ENCODE measurements around the gene SLC6A3. TPM values are rescaled to one million over a fixed set of nuclear protein-coding genes. Genes with fewer than 3 reads are reported as not detected.
A peak's percentile ranks its signal among the peaks of the same experiment; 100 is the strongest.

Gene SLC6A3
- total RNA-seq, 1 experiment from 2014 or later, result not detected

DNA sequence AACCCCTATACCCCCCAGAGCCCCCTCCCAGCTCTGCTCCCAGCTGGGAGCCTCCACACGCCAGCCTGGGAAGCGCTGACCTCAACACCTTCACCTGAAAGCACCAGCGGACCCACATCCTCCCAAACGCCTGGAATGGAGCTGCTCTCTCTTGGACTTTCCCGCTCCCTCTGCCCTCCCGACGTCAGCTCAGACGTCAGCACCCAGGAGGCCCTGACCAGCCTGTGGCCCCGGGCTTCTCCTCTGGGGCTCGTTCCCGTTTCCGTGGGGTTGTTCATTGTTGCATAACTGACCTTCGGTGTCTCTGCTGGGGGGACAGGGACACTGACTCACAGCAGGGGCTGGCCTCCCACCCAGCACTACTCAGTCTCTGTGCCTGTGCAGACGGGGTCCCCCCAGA lies 35.0 kb upstream of the SLC6A3 start:
- H3K27ac Mint-ChIP-seq (ENCODE audit: unreplicated experiment), result no peak overlapping the region
- TF ChIP-seq, protein P1, sequence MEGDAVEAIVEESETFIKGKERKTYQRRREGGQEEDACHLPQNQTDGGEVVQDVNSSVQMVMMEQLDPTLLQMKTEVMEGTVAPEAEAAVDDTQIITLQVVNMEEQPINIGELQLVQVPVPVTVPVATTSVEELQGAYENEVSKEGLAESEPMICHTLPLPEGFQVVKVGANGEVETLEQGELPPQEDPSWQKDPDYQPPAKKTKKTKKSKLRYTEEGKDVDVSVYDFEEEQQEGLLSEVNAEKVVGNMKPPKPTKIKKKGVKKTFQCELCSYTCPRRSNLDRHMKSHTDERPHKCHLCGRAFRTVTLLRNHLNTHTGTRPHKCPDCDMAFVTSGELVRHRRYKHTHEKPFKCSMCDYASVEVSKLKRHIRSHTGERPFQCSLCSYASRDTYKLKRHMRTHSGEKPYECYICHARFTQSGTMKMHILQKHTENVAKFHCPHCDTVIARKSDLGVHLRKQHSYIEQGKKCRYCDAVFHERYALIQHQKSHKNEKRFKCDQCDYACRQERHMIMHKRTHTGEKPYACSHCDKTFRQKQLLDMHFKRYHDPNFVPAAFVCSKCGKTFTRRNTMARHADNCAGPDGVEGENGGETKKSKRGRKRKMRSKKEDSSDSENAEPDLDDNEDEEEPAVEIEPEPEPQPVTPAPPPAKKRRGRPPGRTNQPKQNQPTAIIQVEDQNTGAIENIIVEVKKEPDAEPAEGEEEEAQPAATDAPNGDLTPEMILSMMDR (IDR thresholded peaks at IDR 0.05; ENCODE audit: unreplicated experiment), result no peak
- CTCF ChIA-PET, result interaction anchor here (0.7 kb wide), 2 partner anchors 32 to 42 kb away, joined by 6 to 7 read pairs; no protein-coding TSS in a partner anchor
- no peaks in the 10 kb centered on the region for H3K27me3 Mint-ChIP-seq (ENCODE audit: unreplicated experiment)
- no TSS peak for BruUV-seq (replicated peaks)
- H3K36me3 Mint-ChIP-seq (ENCODE audit: insufficient read depth, unreplicated experiment), result peaks cover 18% of the 10 kb centered on the region
- H3K4me1 Mint-ChIP-seq (ENCODE audit: low read depth, unreplicated experiment), result no peaks in the 10 kb centered on the region
- H3K4me3 Mint-ChIP-seq (ENCODE audit: low read depth, unreplicated experiment), result no peak overlapping the region
- no peak for DNase-seq
- H3K9me3 Mint-ChIP-seq (ENCODE audit: low read depth, unreplicated experiment), result no peaks in the 10 kb centered on the region
- intact Hi-C loops (cut with micrococcal nuclease; ENCODE audit: unreplicated experiment), result no loop called here

DNA sequence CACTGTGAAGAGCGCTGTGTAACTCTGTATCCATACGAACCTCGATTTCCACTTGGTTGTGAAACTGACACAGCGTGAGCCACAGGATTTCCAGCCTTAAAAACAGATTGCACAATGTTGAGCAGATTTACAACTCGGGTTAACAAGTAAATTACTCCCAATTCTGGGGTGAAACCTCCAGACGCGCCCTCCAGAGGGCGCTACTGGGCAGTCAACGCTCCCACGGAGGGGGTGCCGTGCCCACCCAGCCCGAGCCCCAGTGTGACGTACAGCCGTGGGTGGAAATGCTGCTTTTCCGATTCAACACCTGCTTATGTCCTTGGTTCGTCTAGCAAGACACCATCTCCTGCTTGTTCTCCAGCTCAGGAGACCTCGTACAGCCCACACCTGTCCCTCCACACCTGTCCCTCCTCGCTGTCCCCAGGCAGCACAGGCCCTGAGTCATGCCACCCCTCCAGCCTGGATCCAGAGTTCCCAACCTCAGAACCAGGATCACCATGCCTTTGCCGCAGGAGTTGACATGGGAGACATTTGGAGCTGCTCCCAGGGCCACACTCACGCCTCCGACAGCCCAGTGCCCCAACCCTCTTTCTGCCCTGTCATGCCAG lies 34.4 kb upstream of the SLC6A3 start:
- Mint-ChIP-seq H3K27me3 (ENCODE audit: unreplicated experiment) (no peaks in the 10 kb centered on the region), H3K36me3 (ENCODE audit: insufficient read depth, unreplicated experiment) (peaks cover 20% of the 10 kb centered on the region), H3K4me1 (ENCODE audit: low read depth, unreplicated experiment) (no peaks in the 10 kb centered on the region), H3K9me3 (ENCODE audit: low read depth, unreplicated experiment) (no peaks in the 10 kb centered on the region), H3K27ac (ENCODE audit: unreplicated experiment) (no peak overlapping the region), H3K4me3 (ENCODE audit: low read depth, unreplicated experiment) (no peak overlapping the region)
- DNase-seq, result no peak
- no TSS peak for BruUV-seq (replicated peaks)
- CTCF ChIA-PET, result interaction anchor here (0.7 kb wide), 2 partner anchors 33 to 42 kb away, joined by 6 to 7 read pairs; no protein-coding TSS in a partner anchor
- TF ChIP-seq, protein P1 (IDR thresholded peaks at IDR 0.05; ENCODE audit: unreplicated experiment), result peak; percentile 57
- intact Hi-C loops (cut with micrococcal nuclease; ENCODE audit: unreplicated experiment), result no loop called here

GRCh38 chr5:1479066-1479465 lies 33.8 kb upstream of the SLC6A3 start:
- H3K9me3 Mint-ChIP-seq (ENCODE audit: low read depth, unreplicated experiment), result no peaks in the 10 kb centered on the region
- H3K4me1 Mint-ChIP-seq (ENCODE audit: low read depth, unreplicated experiment), result no peaks in the 10 kb centered on the region
- intact Hi-C loops (cut with micrococcal nuclease; ENCODE audit: unreplicated experiment), result no loop called here
- DNase-seq, result no peak
- TF ChIP-seq, protein P1 (IDR thresholded peaks at IDR 0.05; ENCODE audit: unreplicated experiment), result no peak
- CTCF ChIA-PET, result no interaction called here
- H3K36me3 Mint-ChIP-seq (ENCODE audit: insufficient read depth, unreplicated experiment), result peaks cover 20% of the 10 kb centered on the region
- H3K27ac Mint-ChIP-seq (ENCODE audit: unreplicated experiment), result no peak overlapping the region
- H3K27me3 Mint-ChIP-seq (ENCODE audit: unreplicated experiment), result no peaks in the 10 kb centered on the region
- no peak overlapping the region for H3K4me3 Mint-ChIP-seq (ENCODE audit: low read depth, unreplicated experiment)
- BruUV-seq (replicated peaks), result no TSS peak

- DNase-seq, result no peak
- Mint-ChIP-seq H3K4me3 (ENCODE audit: low read depth, unreplicated experiment) (no peak overlapping the region), H3K27me3 (ENCODE audit: unreplicated experiment) (no peaks in the 10 kb centered on the region), H3K9me3 (ENCODE audit: low read depth, unreplicated experiment) (no peaks in the 10 kb centered on the region), H3K4me1 (ENCODE audit: low read depth, unreplicated experiment) (no peaks in the 10 kb centered on the region), H3K36me3 (ENCODE audit: insufficient read depth, unreplicated experiment) (peaks cover 17% of the 10 kb centered on the region), H3K27ac (ENCODE audit: unreplicated experiment) (no peak overlapping the region)
- TF ChIP-seq, protein P1 (IDR thresholded peaks at IDR 0.05; ENCODE audit: unreplicated experiment), result no peak
- BruUV-seq (replicated peaks), result no TSS peak
- intact Hi-C loops (cut with micrococcal nuclease; ENCODE audit: unreplicated experiment), result no loop called here
- CTCF ChIA-PET, result no interaction called here
Measured at GRCh38 chr5:1478271-1479035, 33.2 kb upstream of the SLC6A3 start.
